ENCODE results near the gene SLC2A9. TPM values are rescaled to one million over a fixed set of nuclear protein-coding genes. Genes with fewer than 3 reads are reported as not detected.

Gene SLC2A9
- total and polyA plus RNA-seq, 2 of the 13 experiments (the other 11 are each of a cell fraction or from before 2014, with no cell fraction given): 36.2 to 42.3 TPM

- peak; percentile 35; the same call in 1 of the 2 replicates for TF ChIP-seq HNF1B (CRISPR knock-in tag; IDR thresholded peaks at IDR 0.05)
- no peak for TF ChIP-seq ATF7-NPFF (CRISPR knock-in tag; IDR thresholded peaks at IDR 0.05; ENCODE audit: low read depth)
- TF ChIP-seq ZNF275 (CRISPR knock-in tag; IDR thresholded peaks at IDR 0.05; ENCODE audit: borderline replicate concordance): no peak
- no peak for TF ChIP-seq ZNF101 (CRISPR knock-in tag; IDR thresholded peaks at IDR 0.05; ENCODE audit: borderline replicate concordance, low read depth)
- no peak; the same call in 1 of the 2 replicates for TF ChIP-seq BCL3 (CRISPR knock-in tag; IDR thresholded peaks at IDR 0.05)
- TF ChIP-seq ZNF138 (CRISPR knock-in tag; IDR thresholded peaks at IDR 0.05; ENCODE audit: low read depth): no peak
- no peak for TF ChIP-seq RERE (CRISPR knock-in tag; IDR thresholded peaks at IDR 0.05; ENCODE audit: low read depth)
- TF ChIP-seq ZFYVE20 (CRISPR knock-in tag; IDR thresholded peaks at IDR 0.05; ENCODE audit: borderline replicate concordance, low read depth): no peak
- TF ChIP-seq PHB2 (IDR thresholded peaks at IDR 0.05; ENCODE audit: partially characterized antibody): no peak
- TF ChIP-seq EZH2 (conservative IDR thresholded peaks at IDR 0.05; ENCODE audit: low read depth, low read length): no peak
- TF ChIP-seq RARG (CRISPR knock-in tag; IDR thresholded peaks at IDR 0.05; ENCODE audit: low read depth): no peak
- peak; percentile 99 for TF ChIP-seq ETV5 (CRISPR knock-in tag; IDR thresholded peaks at IDR 0.05; ENCODE audit: borderline replicate concordance)
- TF ChIP-seq FOXK1 (CRISPR knock-in tag; IDR thresholded peaks at IDR 0.05; ENCODE audit: borderline replicate concordance, low read depth): peak; percentile 59; the same call in 1 of the 2 replicates
- no peak for TF ChIP-seq SP2 (CRISPR knock-in tag; IDR thresholded peaks at IDR 0.05)
- TF ChIP-seq ZNF44 (CRISPR knock-in tag; IDR thresholded peaks at IDR 0.05): no peak
- no peak for TF ChIP-seq ZNF7 (CRISPR knock-in tag; IDR thresholded peaks at IDR 0.05)
- no peak for TF ChIP-seq ZNF737 (CRISPR knock-in tag; IDR thresholded peaks at IDR 0.05; ENCODE audit: borderline replicate concordance)
- TF ChIP-seq DNMT3B (CRISPR knock-in tag; conservative IDR thresholded peaks at IDR 0.05): 0 out of 2 replicates have a peak, but pooled peaks have one; percentile 27
- no peak for TF ChIP-seq ZFP36L1 (CRISPR knock-in tag; IDR thresholded peaks at IDR 0.05)
- peak; percentile 72 for TF ChIP-seq BCL6 (CRISPR knock-in tag; IDR thresholded peaks at IDR 0.05)
- TF ChIP-seq ZNF703 (CRISPR knock-in tag; IDR thresholded peaks at IDR 0.05; ENCODE audit: borderline replicate concordance): no peak
- TF ChIP-seq HIVEP1 (CRISPR knock-in tag; IDR thresholded peaks at IDR 0.05): no peak
Measured at GRCh38 chr4:10006231-10006600, 15.1 kb downstream of the SLC2A9 start (continued).

Data from HepG2 (cell line).